ENCODE results near the gene ADSS2. TPM values are rescaled to one million over a fixed set of nuclear protein-coding genes. Genes with fewer than 3 reads are reported as not detected.

Gene ADSS2
- total RNA-seq, 1 experiment from 2014 or later = 82.8 TPM

DNA sequence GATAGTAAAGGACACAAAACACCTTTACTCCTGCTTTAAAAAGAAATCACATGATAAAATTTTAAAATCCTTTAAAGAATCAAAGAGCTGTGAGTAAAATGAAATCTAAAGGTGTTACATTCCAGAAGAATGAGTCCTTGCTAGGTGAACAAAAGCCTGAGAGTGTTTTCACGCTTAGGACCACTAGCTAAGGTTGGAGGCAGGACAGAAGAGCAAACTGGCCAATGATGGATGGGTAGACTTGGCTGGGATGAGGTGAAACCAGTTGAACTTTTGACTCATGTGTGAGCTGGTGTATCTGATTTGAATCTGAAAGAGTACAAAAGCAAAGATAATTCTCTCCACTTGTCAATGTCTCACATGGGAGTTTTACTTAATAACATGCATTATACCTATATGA is 44.5 kb upstream of the ADSS2 start:
- H3K4me3 Mint-ChIP-seq = no peak overlapping the region
- no peaks in the 10 kb centered on the region for H3K4me1 Mint-ChIP-seq
- H3K36me3 Mint-ChIP-seq = peaks cover 11% of the 10 kb centered on the region; the same call in 1 of the 2 replicates
- DNase-seq (ENCODE audit: low spot score) = no peak
- H3K27ac Mint-ChIP-seq = no peak overlapping the region
- peaks cover 18% of the 10 kb centered on the region for H3K9me3 Mint-ChIP-seq
- ChIA-PET POLR2A (no interaction called here), CTCF (no interaction called here)
- no peaks in the 10 kb centered on the region; the same call in 1 of the 2 replicates for H3K27me3 Mint-ChIP-seq (ENCODE audit: low read depth)
- ATAC-seq = no peak
- TF ChIP-seq, protein P1, sequence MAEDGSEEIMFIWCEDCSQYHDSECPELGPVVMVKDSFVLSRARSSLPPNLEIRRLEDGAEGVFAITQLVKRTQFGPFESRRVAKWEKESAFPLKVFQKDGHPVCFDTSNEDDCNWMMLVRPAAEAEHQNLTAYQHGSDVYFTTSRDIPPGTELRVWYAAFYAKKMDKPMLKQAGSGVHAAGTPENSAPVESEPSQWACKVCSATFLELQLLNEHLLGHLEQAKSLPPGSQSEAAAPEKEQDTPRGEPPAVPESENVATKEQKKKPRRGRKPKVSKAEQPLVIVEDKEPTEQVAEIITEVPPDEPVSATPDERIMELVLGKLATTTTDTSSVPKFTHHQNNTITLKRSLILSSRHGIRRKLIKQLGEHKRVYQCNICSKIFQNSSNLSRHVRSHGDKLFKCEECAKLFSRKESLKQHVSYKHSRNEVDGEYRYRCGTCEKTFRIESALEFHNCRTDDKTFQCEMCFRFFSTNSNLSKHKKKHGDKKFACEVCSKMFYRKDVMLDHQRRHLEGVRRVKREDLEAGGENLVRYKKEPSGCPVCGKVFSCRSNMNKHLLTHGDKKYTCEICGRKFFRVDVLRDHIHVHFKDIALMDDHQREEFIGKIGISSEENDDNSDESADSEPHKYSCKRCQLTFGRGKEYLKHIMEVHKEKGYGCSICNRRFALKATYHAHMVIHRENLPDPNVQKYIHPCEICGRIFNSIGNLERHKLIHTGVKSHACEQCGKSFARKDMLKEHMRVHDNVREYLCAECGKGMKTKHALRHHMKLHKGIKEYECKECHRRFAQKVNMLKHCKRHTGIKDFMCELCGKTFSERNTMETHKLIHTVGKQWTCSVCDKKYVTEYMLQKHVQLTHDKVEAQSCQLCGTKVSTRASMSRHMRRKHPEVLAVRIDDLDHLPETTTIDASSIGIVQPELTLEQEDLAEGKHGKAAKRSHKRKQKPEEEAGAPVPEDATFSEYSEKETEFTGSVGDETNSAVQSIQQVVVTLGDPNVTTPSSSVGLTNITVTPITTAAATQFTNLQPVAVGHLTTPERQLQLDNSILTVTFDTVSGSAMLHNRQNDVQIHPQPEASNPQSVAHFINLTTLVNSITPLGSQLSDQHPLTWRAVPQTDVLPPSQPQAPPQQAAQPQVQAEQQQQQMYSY (CRISPR knock-in tag; IDR thresholded peaks at IDR 0.05) = no peak
- TF ChIP-seq JUN (CRISPR knock-in tag; IDR thresholded peaks at IDR 0.05) = no peak
- no peak for TF ChIP-seq ZNF121 (CRISPR knock-in tag; IDR thresholded peaks at IDR 0.05)
- TF ChIP-seq TP53 (CRISPR knock-in tag; IDR thresholded peaks at IDR 0.05) = no peak
- TF ChIP-seq, protein P2, sequence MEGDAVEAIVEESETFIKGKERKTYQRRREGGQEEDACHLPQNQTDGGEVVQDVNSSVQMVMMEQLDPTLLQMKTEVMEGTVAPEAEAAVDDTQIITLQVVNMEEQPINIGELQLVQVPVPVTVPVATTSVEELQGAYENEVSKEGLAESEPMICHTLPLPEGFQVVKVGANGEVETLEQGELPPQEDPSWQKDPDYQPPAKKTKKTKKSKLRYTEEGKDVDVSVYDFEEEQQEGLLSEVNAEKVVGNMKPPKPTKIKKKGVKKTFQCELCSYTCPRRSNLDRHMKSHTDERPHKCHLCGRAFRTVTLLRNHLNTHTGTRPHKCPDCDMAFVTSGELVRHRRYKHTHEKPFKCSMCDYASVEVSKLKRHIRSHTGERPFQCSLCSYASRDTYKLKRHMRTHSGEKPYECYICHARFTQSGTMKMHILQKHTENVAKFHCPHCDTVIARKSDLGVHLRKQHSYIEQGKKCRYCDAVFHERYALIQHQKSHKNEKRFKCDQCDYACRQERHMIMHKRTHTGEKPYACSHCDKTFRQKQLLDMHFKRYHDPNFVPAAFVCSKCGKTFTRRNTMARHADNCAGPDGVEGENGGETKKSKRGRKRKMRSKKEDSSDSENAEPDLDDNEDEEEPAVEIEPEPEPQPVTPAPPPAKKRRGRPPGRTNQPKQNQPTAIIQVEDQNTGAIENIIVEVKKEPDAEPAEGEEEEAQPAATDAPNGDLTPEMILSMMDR (IDR thresholded peaks at IDR 0.05) = no peak
- TF ChIP-seq, protein P3, sequence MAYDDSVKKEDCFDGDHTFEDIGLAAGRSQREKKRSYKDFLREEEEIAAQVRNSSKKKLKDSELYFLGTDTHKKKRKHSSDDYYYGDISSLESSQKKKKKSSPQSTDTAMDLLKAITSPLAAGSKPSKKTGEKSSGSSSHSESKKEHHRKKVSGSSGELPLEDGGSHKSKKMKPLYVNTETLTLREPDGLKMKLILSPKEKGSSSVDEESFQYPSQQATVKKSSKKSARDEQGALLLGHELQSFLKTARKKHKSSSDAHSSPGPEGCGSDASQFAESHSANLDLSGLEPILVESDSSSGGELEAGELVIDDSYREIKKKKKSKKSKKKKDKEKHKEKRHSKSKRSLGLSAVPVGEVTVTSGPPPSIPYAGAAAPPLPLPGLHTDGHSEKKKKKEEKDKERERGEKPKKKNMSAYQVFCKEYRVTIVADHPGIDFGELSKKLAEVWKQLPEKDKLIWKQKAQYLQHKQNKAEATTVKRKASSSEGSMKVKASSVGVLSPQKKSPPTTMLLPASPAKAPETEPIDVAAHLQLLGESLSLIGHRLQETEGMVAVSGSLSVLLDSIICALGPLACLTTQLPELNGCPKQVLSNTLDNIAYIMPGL (CRISPR knock-in tag; IDR thresholded peaks at IDR 0.05) = no peak
- TF ChIP-seq, protein P4, sequence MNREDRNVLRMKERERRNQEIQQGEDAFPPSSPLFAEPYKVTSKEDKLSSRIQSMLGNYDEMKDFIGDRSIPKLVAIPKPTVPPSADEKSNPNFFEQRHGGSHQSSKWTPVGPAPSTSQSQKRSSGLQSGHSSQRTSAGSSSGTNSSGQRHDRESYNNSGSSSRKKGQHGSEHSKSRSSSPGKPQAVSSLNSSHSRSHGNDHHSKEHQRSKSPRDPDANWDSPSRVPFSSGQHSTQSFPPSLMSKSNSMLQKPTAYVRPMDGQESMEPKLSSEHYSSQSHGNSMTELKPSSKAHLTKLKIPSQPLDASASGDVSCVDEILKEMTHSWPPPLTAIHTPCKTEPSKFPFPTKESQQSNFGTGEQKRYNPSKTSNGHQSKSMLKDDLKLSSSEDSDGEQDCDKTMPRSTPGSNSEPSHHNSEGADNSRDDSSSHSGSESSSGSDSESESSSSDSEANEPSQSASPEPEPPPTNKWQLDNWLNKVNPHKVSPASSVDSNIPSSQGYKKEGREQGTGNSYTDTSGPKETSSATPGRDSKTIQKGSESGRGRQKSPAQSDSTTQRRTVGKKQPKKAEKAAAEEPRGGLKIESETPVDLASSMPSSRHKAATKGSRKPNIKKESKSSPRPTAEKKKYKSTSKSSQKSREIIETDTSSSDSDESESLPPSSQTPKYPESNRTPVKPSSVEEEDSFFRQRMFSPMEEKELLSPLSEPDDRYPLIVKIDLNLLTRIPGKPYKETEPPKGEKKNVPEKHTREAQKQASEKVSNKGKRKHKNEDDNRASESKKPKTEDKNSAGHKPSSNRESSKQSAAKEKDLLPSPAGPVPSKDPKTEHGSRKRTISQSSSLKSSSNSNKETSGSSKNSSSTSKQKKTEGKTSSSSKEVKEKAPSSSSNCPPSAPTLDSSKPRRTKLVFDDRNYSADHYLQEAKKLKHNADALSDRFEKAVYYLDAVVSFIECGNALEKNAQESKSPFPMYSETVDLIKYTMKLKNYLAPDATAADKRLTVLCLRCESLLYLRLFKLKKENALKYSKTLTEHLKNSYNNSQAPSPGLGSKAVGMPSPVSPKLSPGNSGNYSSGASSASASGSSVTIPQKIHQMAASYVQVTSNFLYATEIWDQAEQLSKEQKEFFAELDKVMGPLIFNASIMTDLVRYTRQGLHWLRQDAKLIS (CRISPR knock-in tag; IDR thresholded peaks at IDR 0.05; ENCODE audit: borderline replicate concordance) = no peak
- TF ChIP-seq, protein P5, sequence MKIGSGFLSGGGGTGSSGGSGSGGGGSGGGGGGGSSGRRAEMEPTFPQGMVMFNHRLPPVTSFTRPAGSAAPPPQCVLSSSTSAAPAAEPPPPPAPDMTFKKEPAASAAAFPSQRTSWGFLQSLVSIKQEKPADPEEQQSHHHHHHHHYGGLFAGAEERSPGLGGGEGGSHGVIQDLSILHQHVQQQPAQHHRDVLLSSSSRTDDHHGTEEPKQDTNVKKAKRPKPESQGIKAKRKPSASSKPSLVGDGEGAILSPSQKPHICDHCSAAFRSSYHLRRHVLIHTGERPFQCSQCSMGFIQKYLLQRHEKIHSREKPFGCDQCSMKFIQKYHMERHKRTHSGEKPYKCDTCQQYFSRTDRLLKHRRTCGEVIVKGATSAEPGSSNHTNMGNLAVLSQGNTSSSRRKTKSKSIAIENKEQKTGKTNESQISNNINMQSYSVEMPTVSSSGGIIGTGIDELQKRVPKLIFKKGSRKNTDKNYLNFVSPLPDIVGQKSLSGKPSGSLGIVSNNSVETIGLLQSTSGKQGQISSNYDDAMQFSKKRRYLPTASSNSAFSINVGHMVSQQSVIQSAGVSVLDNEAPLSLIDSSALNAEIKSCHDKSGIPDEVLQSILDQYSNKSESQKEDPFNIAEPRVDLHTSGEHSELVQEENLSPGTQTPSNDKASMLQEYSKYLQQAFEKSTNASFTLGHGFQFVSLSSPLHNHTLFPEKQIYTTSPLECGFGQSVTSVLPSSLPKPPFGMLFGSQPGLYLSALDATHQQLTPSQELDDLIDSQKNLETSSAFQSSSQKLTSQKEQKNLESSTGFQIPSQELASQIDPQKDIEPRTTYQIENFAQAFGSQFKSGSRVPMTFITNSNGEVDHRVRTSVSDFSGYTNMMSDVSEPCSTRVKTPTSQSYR (CRISPR knock-in tag; IDR thresholded peaks at IDR 0.05) = no peak
- TF ChIP-seq KAT7 (CRISPR knock-in tag; IDR thresholded peaks at IDR 0.05; ENCODE audit: borderline replicate concordance) = no peak
- TF ChIP-seq EMX1 (CRISPR knock-in tag; IDR thresholded peaks at IDR 0.05) = no peak
- no peak for TF ChIP-seq FOXJ3 (CRISPR knock-in tag; IDR thresholded peaks at IDR 0.05; ENCODE audit: borderline replicate concordance)
- TF ChIP-seq ZNF232 (CRISPR knock-in tag; IDR thresholded peaks at IDR 0.05) = no peak
- TF ChIP-seq, protein P6, sequence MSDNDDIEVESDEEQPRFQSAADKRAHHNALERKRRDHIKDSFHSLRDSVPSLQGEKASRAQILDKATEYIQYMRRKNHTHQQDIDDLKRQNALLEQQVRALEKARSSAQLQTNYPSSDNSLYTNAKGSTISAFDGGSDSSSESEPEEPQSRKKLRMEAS (CRISPR knock-in tag; IDR thresholded peaks at IDR 0.05) = no peak
- TF ChIP-seq NR2C2 (CRISPR knock-in tag; IDR thresholded peaks at IDR 0.05) = no peak
- no peak for TF ChIP-seq NR1H2 (CRISPR knock-in tag; IDR thresholded peaks at IDR 0.05)
- TF ChIP-seq SMAD4 (CRISPR knock-in tag; IDR thresholded peaks at IDR 0.05) = no peak
- TF ChIP-seq, protein P7, sequence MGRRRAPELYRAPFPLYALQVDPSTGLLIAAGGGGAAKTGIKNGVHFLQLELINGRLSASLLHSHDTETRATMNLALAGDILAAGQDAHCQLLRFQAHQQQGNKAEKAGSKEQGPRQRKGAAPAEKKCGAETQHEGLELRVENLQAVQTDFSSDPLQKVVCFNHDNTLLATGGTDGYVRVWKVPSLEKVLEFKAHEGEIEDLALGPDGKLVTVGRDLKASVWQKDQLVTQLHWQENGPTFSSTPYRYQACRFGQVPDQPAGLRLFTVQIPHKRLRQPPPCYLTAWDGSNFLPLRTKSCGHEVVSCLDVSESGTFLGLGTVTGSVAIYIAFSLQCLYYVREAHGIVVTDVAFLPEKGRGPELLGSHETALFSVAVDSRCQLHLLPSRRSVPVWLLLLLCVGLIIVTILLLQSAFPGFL (CRISPR knock-in tag; IDR thresholded peaks at IDR 0.05; ENCODE audit: borderline replicate concordance) = no peak
- TF ChIP-seq CBFB (CRISPR knock-in tag; IDR thresholded peaks at IDR 0.05; ENCODE audit: low read depth) = no peak
- TF ChIP-seq IRF2 (CRISPR knock-in tag; IDR thresholded peaks at IDR 0.05; ENCODE audit: borderline replicate concordance, low read depth) = no peak
- no peak for TF ChIP-seq HMGA2 (CRISPR knock-in tag; IDR thresholded peaks at IDR 0.05)
